ENCODE results near the gene TRAK2.

Gene TRAK2

GRCh38 chr2:201363857-201364560 is 87.2 kb downstream of the TRAK2 start:
- DNase-seq (ENCODE audit: low read depth in 2 of 2): peak in 1 of 2 donors; percentile 4

- DNase-seq (ENCODE audit: low read depth in 2 of 2): no peak
These were observed 88.9 kb downstream of the TRAK2 start for GRCh38 chr2:201362396-201362795.

GRCh38 chr2:201361078-201361733 is 90.1 kb downstream of the TRAK2 start:
- no peak for DNase-seq (ENCODE audit: low read depth in 2 of 2)

- DNase-seq (ENCODE audit: low read depth in 2 of 2): no peak
These were observed 91.0 kb downstream of the TRAK2 start for GRCh38 chr2:201360256-201360655.

- no peak for DNase-seq (ENCODE audit: low read depth in 2 of 2)
These were observed 92.6 kb downstream of the TRAK2 start for GRCh38 chr2:201358684-201359083.

GRCh38 chr2:201357221-201357620 is 94.0 kb downstream of the TRAK2 start, which contains the start of gene FLACC1:
FLACC1 (minus strand) TSS chr2:201357345; CDS start chr2:201351404, 5,941 bp downstream.
- DNase-seq (ENCODE audit: low read depth in 2 of 2): no peak

GRCh38 chr2:201353116-201353515 is 98.1 kb downstream of the TRAK2 start:
- DNase-seq (ENCODE audit: low read depth in 2 of 2): no peak

GRCh38 chr2:201350879-201351278 is 100.4 kb downstream of the TRAK2 start:
- no peak for DNase-seq (ENCODE audit: low read depth in 2 of 2)

GRCh38 chr2:201349601-201350000 is 101.7 kb downstream of the TRAK2 start:
- no peak for DNase-seq (ENCODE audit: low read depth in 2 of 2)

GRCh38 chr2:201348758-201349157 is 102.5 kb downstream of the TRAK2 start:
- no peak for DNase-seq (ENCODE audit: low read depth in 2 of 2)

GRCh38 chr2:201347138-201347537 is 104.1 kb downstream of the TRAK2 start:
- no peak for DNase-seq (ENCODE audit: low read depth in 2 of 2)

GRCh38 chr2:201345625-201346213 is 105.5 kb downstream of the TRAK2 start:
- no peak for DNase-seq (ENCODE audit: low read depth in 2 of 2)

GRCh38 chr2:201344663-201345366 is 106.4 kb downstream of the TRAK2 start:
- DNase-seq (ENCODE audit: low read depth in 2 of 2): no peak

- DNase-seq (ENCODE audit: low read depth in 2 of 2): no peak
These were observed 107.7 kb downstream of the TRAK2 start for GRCh38 chr2:201343559-201343958.

GRCh38 chr2:201342923-201343322 is 108.3 kb downstream of the TRAK2 start:
- no peak for DNase-seq (ENCODE audit: low read depth in 2 of 2)

- DNase-seq (ENCODE audit: low read depth in 2 of 2): no peak
These were observed 121.8 kb downstream of the TRAK2 start for GRCh38 chr2:201329409-201329808.

GRCh38 chr2:201327678-201328077 is 123.6 kb downstream of the TRAK2 start:
- DNase-seq (ENCODE audit: low read depth in 2 of 2): no peak
